Liver (tissue), 3 donors: ENCODE results near the gene PLXDC1.

Source experiments
- GABPA ChIP-seq, 2 donors: IDR thresholded peaks in 1 of 2; conservative IDR thresholded peaks in 1 of 2; 2 replicates each; pipeline ENCODE4 v1.6.1; 2016; ENCODE audit warnings: antibody characterized with exemption in 2 of 2, mild to moderate bottlenecking in 1 of 2, moderate library complexity in 1 of 2
- JUND ChIP-seq, 2 donors: IDR thresholded peaks; 2 replicates each; pipeline ENCODE4 v1.6.1; 2016; ENCODE audit warnings: antibody characterized with exemption in 2 of 2
- RAD21 ChIP-seq, 2 donors: IDR thresholded peaks; 2 replicates each; pipeline ENCODE4 v1.6.1; 2016; ENCODE audit warnings: antibody characterized with exemption in 2 of 2, mild to moderate bottlenecking in 2 of 2
- REST ChIP-seq: IDR thresholded peaks from 2 replicates; pipeline ENCODE4 v1.6.1; 2016; ENCODE audit warnings: antibody characterized with exemption, mild to moderate bottlenecking
- SP1 ChIP-seq: IDR thresholded peaks from 2 replicates; pipeline ENCODE4 v1.6.1; 2018; ENCODE audit warnings: antibody characterized with exemption, mild to moderate bottlenecking
- TAF1 ChIP-seq: conservative IDR thresholded peaks from 2 replicates; pipeline ENCODE4 v1.6.1; 2016; ENCODE audit warnings: antibody characterized with exemption, mild to moderate bottlenecking
- YY1 ChIP-seq: IDR thresholded peaks from 2 replicates; pipeline ENCODE4 v1.6.1; 2016; ENCODE audit warnings: antibody characterized with exemption, mild to moderate bottlenecking
- TF ChIP-seq, protein P1 (sequence below): fragments of 150-350 bp; IDR thresholded peaks from 2 replicates; pipeline ENCODE4 v1.5.1; 2017; ENCODE audit warnings: improper control_type of control experiment, low read depth, low read length; ENCODE audit not compliant: missing input control
- donor health status: healthy.
- donor health status: healthy.

DNA sequence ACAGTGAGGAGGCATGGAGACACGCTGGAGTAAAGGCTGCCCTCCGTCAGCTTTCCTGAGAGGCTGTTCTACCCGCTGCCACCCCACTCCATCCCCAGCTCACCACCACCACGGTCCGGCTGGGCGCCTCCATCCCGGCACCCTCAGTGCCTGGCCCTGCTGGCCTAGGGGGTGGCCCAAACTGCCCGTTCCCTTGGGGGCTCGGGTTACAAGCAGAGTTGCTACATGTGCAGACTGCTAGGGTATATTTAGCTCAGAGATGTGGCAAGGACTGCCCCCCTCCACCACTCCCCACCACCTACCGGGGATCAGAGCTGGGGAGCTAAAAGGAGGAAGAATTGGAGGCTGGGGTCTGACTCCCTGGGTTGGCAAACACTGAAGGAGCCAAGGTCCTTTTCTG lies 41.9 kb upstream of the PLXDC1 start:
- TF ChIP-seq, protein P1, sequence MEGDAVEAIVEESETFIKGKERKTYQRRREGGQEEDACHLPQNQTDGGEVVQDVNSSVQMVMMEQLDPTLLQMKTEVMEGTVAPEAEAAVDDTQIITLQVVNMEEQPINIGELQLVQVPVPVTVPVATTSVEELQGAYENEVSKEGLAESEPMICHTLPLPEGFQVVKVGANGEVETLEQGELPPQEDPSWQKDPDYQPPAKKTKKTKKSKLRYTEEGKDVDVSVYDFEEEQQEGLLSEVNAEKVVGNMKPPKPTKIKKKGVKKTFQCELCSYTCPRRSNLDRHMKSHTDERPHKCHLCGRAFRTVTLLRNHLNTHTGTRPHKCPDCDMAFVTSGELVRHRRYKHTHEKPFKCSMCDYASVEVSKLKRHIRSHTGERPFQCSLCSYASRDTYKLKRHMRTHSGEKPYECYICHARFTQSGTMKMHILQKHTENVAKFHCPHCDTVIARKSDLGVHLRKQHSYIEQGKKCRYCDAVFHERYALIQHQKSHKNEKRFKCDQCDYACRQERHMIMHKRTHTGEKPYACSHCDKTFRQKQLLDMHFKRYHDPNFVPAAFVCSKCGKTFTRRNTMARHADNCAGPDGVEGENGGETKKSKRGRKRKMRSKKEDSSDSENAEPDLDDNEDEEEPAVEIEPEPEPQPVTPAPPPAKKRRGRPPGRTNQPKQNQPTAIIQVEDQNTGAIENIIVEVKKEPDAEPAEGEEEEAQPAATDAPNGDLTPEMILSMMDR = no peak
- TF ChIP-seq JUND (IDR thresholded peaks at IDR 0.05) = no peak
- no peak for TF ChIP-seq SP1
- no peak for TF ChIP-seq REST
- TF ChIP-seq TAF1 = no peak
- no peak for TF ChIP-seq RAD21 (IDR thresholded peaks at IDR 0.05)
- no peak for TF ChIP-seq YY1
- no peak for TF ChIP-seq GABPA (IDR thresholded peaks at IDR 0.05 in 1 of 2, conservative IDR thresholded peaks at IDR 0.05 in 1 of 2)
